H9 (cell line): Measurements from ENCODE around the gene HPCAL1. TPM values are rescaled to one million over a fixed set of nuclear protein-coding genes. Genes with fewer than 3 reads are reported as not detected.
A peak's percentile ranks its signal among the peaks of the same experiment; 100 is the strongest.

Source experiments
- DNase-seq: peaks from one replicate; pipeline ENCODE4 v3.0.0-alpha.2; 2017
- H2AFZ ChIP-seq: one replicate; pipeline ENCODE4 v1.6.1; 2013; ENCODE audit warnings: mild to moderate bottlenecking, low read length, control low read depth, moderate library complexity
- H2AK5ac ChIP-seq: 2 replicates; pipeline ENCODE4 v1.6.1; 2013; ENCODE audit warnings: low read length, control low read depth, mixed read lengths; ENCODE audit not compliant: insufficient read length
- H2BK120ac ChIP-seq: one replicate; pipeline ENCODE4 v1.6.1; 2013; ENCODE audit warnings: low read depth, mild to moderate bottlenecking, low read length, control low read depth, inconsistent platforms; ENCODE audit not compliant: poor library complexity, severe bottlenecking
- H2BK12ac ChIP-seq: 2 replicates; pipeline ENCODE4 v1.6.1; 2013; ENCODE audit warnings: low read length, control low read depth, mixed read lengths, low read depth; ENCODE audit not compliant: insufficient read length
- H2BK15ac ChIP-seq: 2 replicates; pipeline ENCODE4 v1.6.1; 2013; ENCODE audit warnings: low read depth, low read length, control low read depth
- H2BK20ac ChIP-seq: one replicate; pipeline ENCODE4 v1.6.1; 2013; ENCODE audit warnings: low read depth, mild to moderate bottlenecking, low read length, control low read depth, inconsistent platforms; ENCODE audit not compliant: poor library complexity, severe bottlenecking
- H2BK5ac ChIP-seq: 2 replicates; pipeline ENCODE4 v1.6.1; 2013; ENCODE audit warnings: low read length, control low read depth, mixed read lengths; ENCODE audit not compliant: insufficient read length
- H3K14ac ChIP-seq: 2 replicates; pipeline ENCODE4 v1.6.1; 2013; ENCODE audit warnings: low read length, control low read depth; ENCODE audit not compliant: insufficient read depth
- H3K18ac ChIP-seq: 2 replicates; pipeline ENCODE4 v1.6.1; 2013; ENCODE audit warnings: low read depth, mild to moderate bottlenecking, mixed read lengths, low read length, control low read depth; ENCODE audit not compliant: insufficient read length
- H3K23ac ChIP-seq: 2 replicates; pipeline ENCODE4 v1.6.1; 2013; ENCODE audit warnings: low read length, control low read depth, mixed read lengths, low read depth; ENCODE audit not compliant: insufficient read length
- H3K23me2 ChIP-seq: 2 replicates; pipeline ENCODE4 v1.6.1; 2013; ENCODE audit warnings: low read depth, mild to moderate bottlenecking, mixed read lengths, low read length, control low read depth; ENCODE audit not compliant: insufficient read length, poor library complexity, severe bottlenecking
- H3K27ac ChIP-seq: 2 replicates; pipeline ENCODE4 v1.5.1; 2013; ENCODE audit warnings: low read length, control low read depth, mixed read lengths, low read depth; ENCODE audit not compliant: insufficient read length
- H3K27me3 ChIP-seq: 2 replicates; pipeline ENCODE4 v1.6.1; 2013; ENCODE audit warnings: low read length, control low read depth, inconsistent platforms; ENCODE audit not compliant: insufficient read depth
- H3K4ac ChIP-seq: 2 replicates; pipeline ENCODE4 v1.6.1; 2013; ENCODE audit warnings: low read depth, mild to moderate bottlenecking, control low read depth, inconsistent platforms, low read length, moderate library complexity
- H3K4me1 ChIP-seq: 2 replicates; pipeline ENCODE4 v1.6.1; 2013; ENCODE audit warnings: low read length, control low read depth, inconsistent platforms; ENCODE audit not compliant: insufficient read depth
- H3K4me2 ChIP-seq: 2 replicates; pipeline ENCODE4 v1.6.1; 2013; ENCODE audit warnings: low read length, control low read depth, mixed read lengths; ENCODE audit not compliant: insufficient read length, insufficient read depth
- H3K56ac ChIP-seq: 2 replicates; pipeline ENCODE4 v1.6.1; 2013; ENCODE audit warnings: low read depth, mild to moderate bottlenecking, mixed read lengths, low read length, control low read depth; ENCODE audit not compliant: insufficient read length
- H3K79me1 ChIP-seq: 2 replicates; pipeline ENCODE4 v1.6.1; 2013; ENCODE audit warnings: low read depth, mild to moderate bottlenecking, moderate library complexity, low read length, control low read depth, inconsistent platforms; ENCODE audit not compliant: insufficient read depth, poor library complexity, severe bottlenecking
- H3K79me2 ChIP-seq: 2 replicates; pipeline ENCODE4 v1.6.1; 2013; ENCODE audit warnings: low read length, control low read depth, inconsistent platforms; ENCODE audit not compliant: insufficient read depth
- H3K9ac ChIP-seq: 2 replicates; pipeline ENCODE4 v1.6.1; 2013; ENCODE audit warnings: low read length, control low read depth, mixed read lengths; ENCODE audit not compliant: insufficient read length; ENCODE audit errors: extremely low read depth
- H3K9me3 ChIP-seq: one replicate; pipeline ENCODE4 v1.6.1; 2013; ENCODE audit warnings: low read depth, low read length, inconsistent platforms; ENCODE audit not compliant: control insufficient read depth
- H3T11ph ChIP-seq: one replicate; pipeline ENCODE4 v1.6.1; 2013; ENCODE audit warnings: mild to moderate bottlenecking, low read length, control low read depth, inconsistent platforms
- H4K20me1 ChIP-seq: one replicate; pipeline ENCODE4 v1.6.1; 2013; ENCODE audit not compliant: control insufficient read depth, insufficient read length, insufficient read depth
- H4K5ac ChIP-seq: 2 replicates; pipeline ENCODE4 v1.6.1; 2013; ENCODE audit warnings: low read depth, mild to moderate bottlenecking, mixed read lengths, low read length, control low read depth; ENCODE audit not compliant: insufficient read length
- H4K8ac ChIP-seq: replicated peaks from 2 replicates; pipeline ENCODE4 v1.6.1; 2013; ENCODE audit warnings: low read length, control low read depth, mixed read lengths, low read depth; ENCODE audit not compliant: insufficient read length
- H4K91ac ChIP-seq: 2 replicates; pipeline ENCODE4 v1.6.1; 2013; ENCODE audit warnings: low read depth, mild to moderate bottlenecking, moderate library complexity, mixed read lengths, low read length, control low read depth; ENCODE audit not compliant: insufficient read length
- H3K27ac Mint-ChIP-seq, 3 experiments: 2 replicates in 2 of 3; 3 replicates in 1 of 3; pipeline ENCODE4 v1.8.0; 2020 to 2021; ENCODE audit warnings: mixed read lengths in 3 of 3, mild to moderate bottlenecking in 1 of 3, moderate library complexity in 1 of 3
- H3K27me3 Mint-ChIP-seq: 2 replicates; pipeline ENCODE4 v1.8.0; 2021; ENCODE audit warnings: low read depth, mild to moderate bottlenecking, moderate library complexity, mixed read lengths
- H3K36me3 Mint-ChIP-seq, 3 experiments: 2 replicates in 2 of 3; 3 replicates in 1 of 3; pipeline ENCODE4 v1.8.0; 2020 to 2021; ENCODE audit warnings: low read depth in 3 of 3, mixed read lengths in 3 of 3; ENCODE audit not compliant: insufficient read depth in 1 of 3
- H3K4me1 Mint-ChIP-seq, 2 experiments: 2 replicates each; pipeline ENCODE4 v1.8.0; 2020; ENCODE audit warnings: mixed read lengths in 2 of 2
- H3K4me3 Mint-ChIP-seq, 2 experiments: 2 replicates in 1 of 2; 3 replicates in 1 of 2; pipeline ENCODE4 v1.8.0; 2020 to 2021; ENCODE audit warnings: mild to moderate bottlenecking in 2 of 2, mixed read lengths in 2 of 2, moderate library complexity in 1 of 2
- H3K9me3 Mint-ChIP-seq, 2 experiments: 2 replicates in 1 of 2; 3 replicates in 1 of 2; pipeline ENCODE4 v1.8.0; 2020; ENCODE audit warnings: mild to moderate bottlenecking in 2 of 2, mixed read lengths in 2 of 2, moderate library complexity in 1 of 2
- WGBS: extraction: QIAGEN DNeasy Blood & Tissue Kit; methylation state at CpG from one replicate; pipeline ENCODE4 v1.1.7; 2013; ENCODE audit warnings: missing lambda C conversion rate, low lambda C conversion rate, mixed read lengths; ENCODE audit not compliant: insufficient read length; ENCODE audit errors: extremely low coverage; 5-methylcytosine and 5-hydroxymethylcytosine counted together
- total RNA-seq: library from RNA; stranded (reverse); gene quantifications from 2 replicates; pipeline ENCODE4 v1.2.1, GENCODE V29; 2021
- TF ChIP-seq, protein P1 (sequence below): fragments of 200-600 bp; sonication (generic); conservative IDR thresholded peaks from 3 replicates; pipeline ENCODE4 v1.8.0; 2021; ENCODE audit warnings: antibody characterized with exemption, mild to moderate bottlenecking

Gene HPCAL1
- total RNA-seq, 1 experiment from 2014 or later: 4.7 TPM

GRCh38 chr2:10269711-10270610 lies 32.7 kb upstream of the HPCAL1 start:
- Histone ChIP-seq H3T11ph (no peak overlapping the region), H3K27me3 (no peaks in the 10 kb centered on the region), H4K5ac (no peak overlapping the region), H3K56ac (no peak overlapping the region), H2AFZ (no peak overlapping the region), H3K9me3 (no peaks in the 10 kb centered on the region), H3K23ac (no peak overlapping the region), H3K9ac (no peak overlapping the region), H2AK5ac (no peak overlapping the region), H3K4me1 (no peaks in the 10 kb centered on the region), H2BK12ac (no peak overlapping the region), H2BK15ac (no peak overlapping the region; the same call in 1 of the 2 replicates), H3K23me2 (no peaks in the 10 kb centered on the region), H3K79me2 (no peaks in the 10 kb centered on the region), H4K8ac (no peak overlapping the region), H3K79me1 (no peaks in the 10 kb centered on the region), H4K20me1 (no peaks in the 10 kb centered on the region), H3K18ac (no peak overlapping the region), H2BK120ac (no peak overlapping the region), H4K91ac (no peak overlapping the region), H3K14ac (no peak overlapping the region; the same call in 1 of the 2 replicates), H2BK20ac (no peak overlapping the region), H3K4ac (no peak overlapping the region), H2BK5ac (no peak overlapping the region), H3K4me2 (no peak overlapping the region), H3K27ac (no peak overlapping the region)
- DNase-seq: peak; percentile 25
- no CpG with 5 or more reads among the region's 15 CpGs for WGBS
- TF ChIP-seq, protein P1, sequence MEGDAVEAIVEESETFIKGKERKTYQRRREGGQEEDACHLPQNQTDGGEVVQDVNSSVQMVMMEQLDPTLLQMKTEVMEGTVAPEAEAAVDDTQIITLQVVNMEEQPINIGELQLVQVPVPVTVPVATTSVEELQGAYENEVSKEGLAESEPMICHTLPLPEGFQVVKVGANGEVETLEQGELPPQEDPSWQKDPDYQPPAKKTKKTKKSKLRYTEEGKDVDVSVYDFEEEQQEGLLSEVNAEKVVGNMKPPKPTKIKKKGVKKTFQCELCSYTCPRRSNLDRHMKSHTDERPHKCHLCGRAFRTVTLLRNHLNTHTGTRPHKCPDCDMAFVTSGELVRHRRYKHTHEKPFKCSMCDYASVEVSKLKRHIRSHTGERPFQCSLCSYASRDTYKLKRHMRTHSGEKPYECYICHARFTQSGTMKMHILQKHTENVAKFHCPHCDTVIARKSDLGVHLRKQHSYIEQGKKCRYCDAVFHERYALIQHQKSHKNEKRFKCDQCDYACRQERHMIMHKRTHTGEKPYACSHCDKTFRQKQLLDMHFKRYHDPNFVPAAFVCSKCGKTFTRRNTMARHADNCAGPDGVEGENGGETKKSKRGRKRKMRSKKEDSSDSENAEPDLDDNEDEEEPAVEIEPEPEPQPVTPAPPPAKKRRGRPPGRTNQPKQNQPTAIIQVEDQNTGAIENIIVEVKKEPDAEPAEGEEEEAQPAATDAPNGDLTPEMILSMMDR: no peak
- no peaks in the 10 kb centered on the region for H3K36me3 Mint-ChIP-seq
- H3K9me3 Mint-ChIP-seq: peaks cover 0 to 4% of the 10 kb centered on the region in 2 experiments; a peak in 2 of 5 replicates
- H3K27me3 Mint-ChIP-seq: peaks cover 4% of the 10 kb centered on the region
- H3K4me3 Mint-ChIP-seq: no peak overlapping the region
- H3K4me1 Mint-ChIP-seq: peaks cover 3 to 7% of the 10 kb centered on the region in 2 experiments; a peak in 3 of 4 replicates
- H3K27ac Mint-ChIP-seq: no peak overlapping the region; a peak in 1 of 7 replicates
